ENCODE measurements around the gene JMJD7.

The JMJD7 gene

DNA sequence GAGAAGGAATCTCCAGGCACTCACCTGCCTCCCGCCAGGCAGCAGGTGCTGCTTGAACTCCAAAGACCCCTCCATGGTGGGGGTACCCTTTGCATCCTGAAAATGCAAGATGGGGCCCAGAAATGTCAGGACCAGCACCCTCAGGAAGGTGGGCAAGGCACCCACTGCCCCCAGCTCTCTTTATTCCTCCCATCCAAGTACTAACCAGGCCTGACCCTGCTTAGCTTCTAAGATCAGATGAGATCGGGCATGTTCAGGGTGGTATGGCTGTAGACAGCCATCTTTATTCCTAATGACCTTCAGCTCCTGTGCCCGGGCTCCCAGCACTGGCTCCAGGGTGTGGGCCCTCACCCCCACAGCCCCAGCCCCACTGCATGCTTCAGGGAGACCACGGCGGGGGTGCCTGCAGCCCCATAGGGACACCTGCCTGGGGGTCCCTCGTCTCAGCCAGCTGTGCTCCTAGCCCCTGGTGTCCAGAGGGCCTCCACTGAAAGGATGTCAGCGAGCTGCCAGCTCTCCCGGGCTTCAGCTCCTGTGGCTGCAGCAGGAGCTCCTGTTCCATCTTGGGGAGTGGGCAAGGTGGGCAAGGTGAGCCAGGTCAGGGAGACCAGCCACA lies 24.0 kb downstream of the JMJD7 start:
- no peak overlapping the region for H3K27ac ChIP-seq (ENCODE audit: insufficient read depth in 1 of 2, low read depth in 1 of 2, low read length in 2 of 2, poor library complexity in 1 of 2, severe bottlenecking in 2 of 2)

DNA sequence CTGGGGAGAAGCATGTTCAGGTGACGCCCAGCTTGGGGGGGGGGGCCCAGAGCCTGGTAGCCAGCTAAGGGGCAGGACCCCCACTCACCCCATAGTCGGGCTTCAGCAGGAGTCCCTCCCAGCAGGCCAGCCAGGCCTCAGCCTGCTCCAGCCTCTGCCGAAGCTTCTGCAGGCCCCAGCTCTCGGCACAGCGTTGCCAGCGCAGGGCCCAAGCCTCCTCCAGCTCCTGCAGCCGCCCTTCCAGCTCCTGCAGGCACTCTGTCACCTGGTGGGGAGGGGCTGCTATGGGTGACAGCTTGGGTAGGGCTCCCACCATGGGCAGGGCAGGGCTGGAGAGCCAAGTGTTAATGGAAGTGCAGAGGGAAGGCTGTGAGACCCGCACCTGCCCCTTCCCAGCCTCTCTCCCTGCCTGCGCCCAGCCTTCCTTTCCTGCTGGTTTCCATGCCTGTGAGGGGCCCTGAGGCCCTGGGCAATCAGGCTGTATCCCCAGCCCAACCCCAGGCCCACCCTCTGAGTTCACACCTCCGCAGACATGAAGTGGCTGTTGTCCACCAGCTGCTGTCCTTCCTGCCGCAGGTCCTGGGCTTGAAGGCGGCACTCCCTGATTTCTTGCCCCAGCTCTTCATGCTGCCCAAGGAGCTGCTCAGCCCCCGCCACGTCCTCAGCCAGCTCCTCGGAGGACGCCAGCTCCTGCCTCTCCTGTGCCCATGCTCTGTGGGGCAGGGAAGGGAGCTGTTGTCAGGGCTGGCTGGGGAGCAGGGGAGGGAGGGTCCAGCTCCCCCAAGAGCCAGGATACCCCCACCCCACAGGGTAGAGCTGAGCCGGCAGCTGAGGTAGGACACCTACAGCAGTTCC lies 25.1 kb downstream of the JMJD7 start:
- over 99% methylated on average over 12 of the region's 17 CpGs for WGBS (ENCODE audit: insufficient coverage)
- no peak overlapping the region for H3K4me3 ChIP-seq (ENCODE audit: control insufficient read depth in 1 of 7, extremely low read depth in 1 of 7, insufficient read depth in 4 of 7, low read depth in 2 of 7, low read length in 6 of 7)
- POLR2A ChIA-PET: interaction anchor here (1.5 kb wide), 1 partner anchor 26 kb away, joined by 3 read pairs; no protein-coding TSS in a partner anchor
- H3K4me1 ChIP-seq (ENCODE audit: control extremely low read depth in 1 of 4, control insufficient read depth in 4 of 4, insufficient read depth in 4 of 4, low read length in 3 of 4): no peaks in the 10 kb centered on the region
- no peak overlapping the region for H3K27ac ChIP-seq (ENCODE audit: insufficient read depth in 1 of 2, low read depth in 1 of 2, low read length in 2 of 2, poor library complexity in 1 of 2, severe bottlenecking in 2 of 2)
- DNase-seq: no peak
- CTCF ChIA-PET: interaction anchor here (0.6 to 2.1 kb wide), 6 partner anchors 8 to 52 kb away, joined by 3 to 5 read pairs (median 4); no protein-coding TSS in a partner anchor
- H3K27me3 ChIP-seq (replicated peaks in 2 of 5; ENCODE audit: control insufficient read depth in 4 of 5, insufficient read depth in 5 of 5, low read length in 4 of 5): peaks cover 0 to 9% (median 0%) of the 10 kb centered on the region in 5 experiments
- no peaks in the 10 kb centered on the region for H3K9me3 ChIP-seq (ENCODE audit: control extremely low read depth in 1 of 5, control insufficient read depth in 4 of 5, insufficient read depth in 2 of 5, low read depth in 1 of 5, low read length in 4 of 5)
- H3K36me3 ChIP-seq (ENCODE audit: control insufficient read depth in 4 of 4, insufficient read depth in 4 of 4, low read length in 3 of 4): peaks cover 0 to 9% (median 2%) of the 10 kb centered on the region in 4 experiments

More for the DNA sequence above, 24.0 kb downstream of the JMJD7 start:
- peaks cover 0 to 9% (median 0%) of the 10 kb centered on the region in 5 experiments for H3K27me3 ChIP-seq (replicated peaks in 2 of 5; ENCODE audit: control insufficient read depth in 4 of 5, insufficient read depth in 5 of 5, low read length in 4 of 5)
- no peak overlapping the region for H3K4me3 ChIP-seq (ENCODE audit: control insufficient read depth in 1 of 7, extremely low read depth in 1 of 7, insufficient read depth in 4 of 7, low read depth in 2 of 7, low read length in 6 of 7)
- DNase-seq: no peak
- WGBS (ENCODE audit: insufficient coverage): 96% methylated on average over 8 of the region's 8 CpGs
- ChIA-PET CTCF (interaction anchor here (0.7 to 2.7 kb wide), 8 partner anchors 9 to 79 kb away, joined by 3 to 11 read pairs (median 3); partner anchors contain the start of gene PLA2G4B), POLR2A (no interaction called here)
- no peaks in the 10 kb centered on the region for H3K9me3 ChIP-seq (ENCODE audit: control extremely low read depth in 1 of 5, control insufficient read depth in 4 of 5, insufficient read depth in 2 of 5, low read depth in 1 of 5, low read length in 4 of 5)
- peaks cover 0 to 19% (median 4%) of the 10 kb centered on the region in 4 experiments for H3K36me3 ChIP-seq (ENCODE audit: control insufficient read depth in 4 of 4, insufficient read depth in 4 of 4, low read length in 3 of 4)
- H3K4me1 ChIP-seq (ENCODE audit: control extremely low read depth in 1 of 4, control insufficient read depth in 4 of 4, insufficient read depth in 4 of 4, low read length in 3 of 4): no peaks in the 10 kb centered on the region

DNA sequence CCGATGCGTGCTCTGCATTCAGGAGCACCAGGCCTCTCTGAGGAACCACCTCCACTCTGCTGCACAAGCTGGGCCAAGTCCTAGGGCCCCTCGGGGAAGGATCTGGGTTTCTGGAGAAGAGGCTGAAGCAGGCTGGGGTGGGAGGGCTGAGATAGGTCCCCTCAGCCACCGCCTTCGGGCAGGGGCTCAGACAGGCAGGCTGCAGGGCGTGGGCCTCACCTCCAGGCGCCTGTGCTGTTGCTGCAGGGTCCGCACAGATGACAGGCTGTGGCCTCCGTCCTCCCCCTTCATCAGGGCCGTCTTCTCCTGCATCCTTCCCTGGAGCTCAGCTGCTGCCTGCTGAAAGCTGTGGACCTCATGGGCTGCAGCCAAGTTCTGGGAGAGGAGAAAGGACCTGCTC lies 25.9 kb downstream of the JMJD7 start:
- Histone ChIP-seq H3K36me3 (ENCODE audit: control insufficient read depth in 4 of 4, insufficient read depth in 4 of 4, low read length in 3 of 4) (peaks cover 0 to under 1% (median 0%) of the 10 kb centered on the region in 4 experiments), H3K9me3 (ENCODE audit: control extremely low read depth in 1 of 5, control insufficient read depth in 4 of 5, insufficient read depth in 2 of 5, low read depth in 1 of 5, low read length in 4 of 5) (no peaks in the 10 kb centered on the region), H3K4me1 (ENCODE audit: control extremely low read depth in 1 of 4, control insufficient read depth in 4 of 4, insufficient read depth in 4 of 4, low read length in 3 of 4) (no peaks in the 10 kb centered on the region), H3K4me3 (ENCODE audit: control insufficient read depth in 1 of 7, extremely low read depth in 1 of 7, insufficient read depth in 4 of 7, low read depth in 2 of 7, low read length in 6 of 7) (no peak overlapping the region), H3K27ac (ENCODE audit: insufficient read depth in 1 of 2, low read depth in 1 of 2, low read length in 2 of 2, poor library complexity in 1 of 2, severe bottlenecking in 2 of 2) (no peak overlapping the region), H3K27me3 (replicated peaks in 2 of 5; ENCODE audit: control insufficient read depth in 4 of 5, insufficient read depth in 5 of 5, low read length in 4 of 5) (peaks cover 0 to 9% (median 0%) of the 10 kb centered on the region in 5 experiments)
- WGBS (ENCODE audit: insufficient coverage): 83% methylated on average over 9 of the region's 10 CpGs
- DNase-seq: no peak
- ChIA-PET POLR2A (interaction anchor here (1.5 kb wide), 1 partner anchor 25 kb away, joined by 3 read pairs; no protein-coding TSS in a partner anchor), CTCF (interaction anchor here (1.1 to 1.8 kb wide), 4 partner anchors 10 to 58 kb away, joined by 3 to 5 read pairs (median 4); no protein-coding TSS in a partner anchor)

DNA sequence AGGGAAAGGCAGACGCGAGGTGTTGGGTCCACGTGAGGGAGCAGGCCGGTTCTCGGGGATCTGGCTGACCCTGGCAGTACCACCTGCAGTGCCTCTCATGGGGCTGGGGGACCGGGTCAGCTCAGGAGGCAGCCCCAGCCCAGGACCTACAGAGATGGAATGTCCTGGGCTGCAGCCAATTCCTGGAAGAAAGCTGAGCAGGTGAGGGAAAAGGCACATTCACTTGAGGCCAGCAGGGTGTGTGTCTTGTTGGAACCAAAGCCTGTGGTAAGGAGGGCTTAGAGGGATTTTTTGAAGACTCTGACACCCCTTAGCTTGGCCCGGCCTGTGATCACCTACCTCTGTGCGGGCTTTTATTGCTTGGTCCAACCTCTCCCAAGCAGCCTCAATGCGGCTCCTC lies 26.6 kb downstream of the JMJD7 start:
- Histone ChIP-seq H3K9me3 (ENCODE audit: control extremely low read depth in 1 of 5, control insufficient read depth in 4 of 5, insufficient read depth in 2 of 5, low read depth in 1 of 5, low read length in 4 of 5) (no peaks in the 10 kb centered on the region), H3K4me1 (ENCODE audit: control extremely low read depth in 1 of 4, control insufficient read depth in 4 of 4, insufficient read depth in 4 of 4, low read length in 3 of 4) (no peaks in the 10 kb centered on the region), H3K27me3 (replicated peaks in 2 of 5; ENCODE audit: control insufficient read depth in 4 of 5, insufficient read depth in 5 of 5, low read length in 4 of 5) (peaks cover 0 to 9% (median 0%) of the 10 kb centered on the region in 5 experiments), H3K36me3 (ENCODE audit: control insufficient read depth in 4 of 4, insufficient read depth in 4 of 4, low read length in 3 of 4) (no peaks in the 10 kb centered on the region), H3K27ac (ENCODE audit: insufficient read depth in 1 of 2, low read depth in 1 of 2, low read length in 2 of 2, poor library complexity in 1 of 2, severe bottlenecking in 2 of 2) (no peak overlapping the region), H3K4me3 (ENCODE audit: control insufficient read depth in 1 of 7, extremely low read depth in 1 of 7, insufficient read depth in 4 of 7, low read depth in 2 of 7, low read length in 6 of 7) (no peak overlapping the region)
- 97% methylated on average over 9 of the region's 9 CpGs for WGBS (ENCODE audit: insufficient coverage)
- CTCF ChIA-PET: interaction anchor here (1.5 to 1.8 kb wide), 2 partner anchors 11 to 57 kb away, joined by 3 to 4 read pairs; no protein-coding TSS in a partner anchor
- DNase-seq: no peak
- POLR2A ChIA-PET: no interaction called here

DNA sequence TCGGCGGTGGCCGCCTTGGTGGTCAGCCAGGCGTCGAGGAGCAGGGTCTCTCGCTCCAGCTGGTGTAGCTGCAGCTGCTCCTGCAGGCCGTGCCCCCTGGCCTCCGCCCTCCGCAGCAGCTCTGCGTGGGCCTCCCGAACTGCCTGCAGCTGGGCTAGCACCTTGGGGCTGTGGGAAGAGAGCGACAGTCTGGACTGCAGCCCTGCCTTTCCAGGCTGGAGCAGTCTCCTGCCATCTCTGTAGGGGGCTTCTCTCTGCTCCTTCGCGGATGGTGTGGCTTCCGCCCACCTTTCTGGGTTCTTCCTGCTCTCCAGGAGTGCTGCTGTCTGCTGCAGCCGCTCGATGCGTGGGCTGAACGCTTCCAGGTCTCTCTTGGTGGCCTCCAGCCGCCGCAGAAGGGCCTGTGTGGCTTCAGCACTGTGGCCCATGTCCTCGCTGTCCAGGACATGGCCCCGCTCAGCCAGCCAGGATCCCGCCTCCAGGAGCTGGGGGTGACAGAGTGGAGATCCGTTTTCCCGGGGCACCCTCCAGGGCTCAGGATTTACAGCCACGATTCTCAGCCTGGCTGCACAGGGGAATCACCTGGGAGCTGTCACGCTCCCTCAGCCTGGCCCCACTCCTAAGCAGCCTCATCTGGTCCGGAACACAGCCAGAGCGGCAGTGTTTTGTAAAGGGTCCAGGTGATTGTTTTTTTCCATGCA lies 27.5 kb downstream of the JMJD7 start:
- H3K9me3 ChIP-seq (ENCODE audit: control extremely low read depth in 1 of 5, control insufficient read depth in 4 of 5, insufficient read depth in 2 of 5, low read depth in 1 of 5, low read length in 4 of 5): no peaks in the 10 kb centered on the region
- DNase-seq: no peak
- no peak overlapping the region for H3K4me3 ChIP-seq (ENCODE audit: control insufficient read depth in 1 of 7, extremely low read depth in 1 of 7, insufficient read depth in 4 of 7, low read depth in 2 of 7, low read length in 6 of 7)
- ChIA-PET POLR2A (no interaction called here), CTCF (interaction anchor here (1.8 kb wide), 1 partner anchor 12 kb away, joined by 4 read pairs; no protein-coding TSS in a partner anchor)
- H3K36me3 ChIP-seq (ENCODE audit: control insufficient read depth in 4 of 4, insufficient read depth in 4 of 4, low read length in 3 of 4): no peaks in the 10 kb centered on the region
- H3K27ac ChIP-seq (ENCODE audit: insufficient read depth in 1 of 2, low read depth in 1 of 2, low read length in 2 of 2, poor library complexity in 1 of 2, severe bottlenecking in 2 of 2): no peak overlapping the region
- peaks cover 0 to 8% (median 4%) of the 10 kb centered on the region in 4 experiments for H3K4me1 ChIP-seq (ENCODE audit: control extremely low read depth in 1 of 4, control insufficient read depth in 4 of 4, insufficient read depth in 4 of 4, low read length in 3 of 4)
- H3K27me3 ChIP-seq (replicated peaks in 2 of 5; ENCODE audit: control insufficient read depth in 4 of 5, insufficient read depth in 5 of 5, low read length in 4 of 5): peaks cover 0 to 9% (median 0%) of the 10 kb centered on the region in 5 experiments
- WGBS (ENCODE audit: insufficient coverage): 95% methylated on average over 26 of the region's 30 CpGs

DNA sequence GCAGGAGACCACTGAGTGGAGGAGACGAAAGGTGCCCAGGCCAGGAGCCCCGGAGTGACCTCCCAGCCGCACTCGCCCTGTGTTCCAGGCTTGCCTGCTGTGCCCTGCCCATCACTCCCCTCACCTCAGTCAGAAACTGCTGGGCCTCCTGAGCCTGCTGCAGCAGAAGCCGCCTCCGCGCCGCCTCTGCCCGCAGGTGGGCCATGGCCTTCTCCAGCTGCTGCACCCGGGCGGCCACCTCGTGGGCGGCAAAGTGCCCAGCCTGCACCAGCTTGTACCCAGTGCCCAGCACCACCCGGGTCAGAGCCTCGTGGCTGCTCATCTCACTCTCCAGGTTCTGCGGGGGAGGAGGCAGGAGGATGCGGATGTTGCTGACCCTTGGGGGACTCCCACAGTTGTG lies 28.4 kb downstream of the JMJD7 start:
- Histone ChIP-seq H3K4me3 (ENCODE audit: control insufficient read depth in 1 of 7, extremely low read depth in 1 of 7, insufficient read depth in 4 of 7, low read depth in 2 of 7, low read length in 6 of 7) (no peak overlapping the region), H3K9me3 (ENCODE audit: control extremely low read depth in 1 of 5, control insufficient read depth in 4 of 5, insufficient read depth in 2 of 5, low read depth in 1 of 5, low read length in 4 of 5) (no peaks in the 10 kb centered on the region), H3K4me1 (ENCODE audit: control extremely low read depth in 1 of 4, control insufficient read depth in 4 of 4, insufficient read depth in 4 of 4, low read length in 3 of 4) (peaks cover 0 to 8% (median 4%) of the 10 kb centered on the region in 4 experiments), H3K36me3 (ENCODE audit: control insufficient read depth in 4 of 4, insufficient read depth in 4 of 4, low read length in 3 of 4) (no peaks in the 10 kb centered on the region), H3K27me3 (replicated peaks in 2 of 5; ENCODE audit: control insufficient read depth in 4 of 5, insufficient read depth in 5 of 5, low read length in 4 of 5) (peaks cover 0 to 2% (median 0%) of the 10 kb centered on the region in 5 experiments), H3K27ac (ENCODE audit: insufficient read depth in 1 of 2, low read depth in 1 of 2, low read length in 2 of 2, poor library complexity in 1 of 2, severe bottlenecking in 2 of 2) (no peak overlapping the region)
- ChIA-PET POLR2A (no interaction called here), CTCF (no interaction called here)
- no peak for DNase-seq
- 98% methylated on average over 17 of the region's 17 CpGs for WGBS (ENCODE audit: insufficient coverage)
